ENCODE measurements around the gene ANKS1A.
"Not testable (repeated sequence)": the region's sequence is repeated elsewhere in the genome, so short reads cannot be mapped to it uniquely, and the experiment has no call there.

ANKS1A gene

GRCh38 chr6:34920097-34920496 is 31.0 kb downstream of the ANKS1A start:
- DNase-seq = no peak

- DNase-seq = no peak
Measured at GRCh38 chr6:34922177-34922663, 33.2 kb downstream of the ANKS1A start.

- DNase-seq = no peak
Measured at GRCh38 chr6:34924831-34925625, 36.0 kb downstream of the ANKS1A start.

- no peak for DNase-seq
Measured at GRCh38 chr6:34926655-34927054, 37.6 kb downstream of the ANKS1A start.

GRCh38 chr6:34928220-34928619 is 39.2 kb downstream of the ANKS1A start:
- no peak for DNase-seq

- no peak for DNase-seq
Measured at GRCh38 chr6:34928695-34929094, 39.6 kb downstream of the ANKS1A start.

- no peak for DNase-seq
Measured at GRCh38 chr6:34929241-34929978, 40.4 kb downstream of the ANKS1A start.

GRCh38 chr6:34930221-34930620 is 41.2 kb downstream of the ANKS1A start:
- DNase-seq = no peak

GRCh38 chr6:34932202-34932601 is 43.1 kb downstream of the ANKS1A start:
- not testable (repeated sequence) for DNase-seq

GRCh38 chr6:34934516-34934915 is 45.5 kb downstream of the ANKS1A start:
- peak; percentile 10 to 64 for DNase-seq

GRCh38 chr6:34938268-34938667 is 49.2 kb downstream of the ANKS1A start:
- DNase-seq = no peak

GRCh38 chr6:34940030-34940434 is 51.0 kb downstream of the ANKS1A start:
- no peak for DNase-seq

GRCh38 chr6:34941421-34941820 is 52.4 kb downstream of the ANKS1A start:
- DNase-seq = no peak

- no peak for DNase-seq
Measured at GRCh38 chr6:34945317-34945716, 56.3 kb downstream of the ANKS1A start.

- DNase-seq = no peak
Measured at GRCh38 chr6:34947561-34947960, 58.5 kb downstream of the ANKS1A start.

GRCh38 chr6:34949636-34950035 is 60.6 kb downstream of the ANKS1A start:
- no peak for DNase-seq

GRCh38 chr6:34950849-34951248 is 61.8 kb downstream of the ANKS1A start:
- DNase-seq = no peak

- no peak for DNase-seq
Measured at GRCh38 chr6:34951731-34952130, 62.7 kb downstream of the ANKS1A start.

- DNase-seq = peak; percentile 16 to 17
Measured at GRCh38 chr6:34953061-34954025, 64.3 kb downstream of the ANKS1A start.

GRCh38 chr6:34955442-34955841 is 66.4 kb downstream of the ANKS1A start:
- no peak for DNase-seq

GRCh38 chr6:34957231-34957783 is 68.3 kb downstream of the ANKS1A start:
- DNase-seq = no peak

- no peak for DNase-seq
Measured at GRCh38 chr6:34958734-34959133, 69.7 kb downstream of the ANKS1A start.

GRCh38 chr6:34959224-34959623 is 70.2 kb downstream of the ANKS1A start:
- DNase-seq = no peak

Data from NCI-H446 (cell line).